H9 (cell line): ENCODE data around the gene ITPKB. TPM values are rescaled to one million over a fixed set of nuclear protein-coding genes. Genes with fewer than 3 reads are reported as not detected.

ENCODE experiments used
- DNase-seq: peaks from one replicate; pipeline ENCODE4 v3.0.0-alpha.2; 2017
- H2AFZ ChIP-seq: one replicate; pipeline ENCODE4 v1.6.1; 2013; ENCODE audit warnings: mild to moderate bottlenecking, low read length, control low read depth, moderate library complexity
- H2AK5ac ChIP-seq: 2 replicates; pipeline ENCODE4 v1.6.1; 2013; ENCODE audit warnings: low read length, control low read depth, mixed read lengths; ENCODE audit not compliant: insufficient read length
- H2BK120ac ChIP-seq: one replicate; pipeline ENCODE4 v1.6.1; 2013; ENCODE audit warnings: low read depth, mild to moderate bottlenecking, low read length, control low read depth, inconsistent platforms; ENCODE audit not compliant: poor library complexity, severe bottlenecking
- H2BK12ac ChIP-seq: 2 replicates; pipeline ENCODE4 v1.6.1; 2013; ENCODE audit warnings: low read length, control low read depth, mixed read lengths, low read depth; ENCODE audit not compliant: insufficient read length
- H2BK15ac ChIP-seq: 2 replicates; pipeline ENCODE4 v1.6.1; 2013; ENCODE audit warnings: low read depth, low read length, control low read depth
- H2BK20ac ChIP-seq: one replicate; pipeline ENCODE4 v1.6.1; 2013; ENCODE audit warnings: low read depth, mild to moderate bottlenecking, low read length, control low read depth, inconsistent platforms; ENCODE audit not compliant: poor library complexity, severe bottlenecking
- H2BK5ac ChIP-seq: 2 replicates; pipeline ENCODE4 v1.6.1; 2013; ENCODE audit warnings: low read length, control low read depth, mixed read lengths; ENCODE audit not compliant: insufficient read length
- H3K14ac ChIP-seq: 2 replicates; pipeline ENCODE4 v1.6.1; 2013; ENCODE audit warnings: low read length, control low read depth; ENCODE audit not compliant: insufficient read depth
- H3K18ac ChIP-seq: 2 replicates; pipeline ENCODE4 v1.6.1; 2013; ENCODE audit warnings: low read depth, mild to moderate bottlenecking, mixed read lengths, low read length, control low read depth; ENCODE audit not compliant: insufficient read length
- H3K23ac ChIP-seq: 2 replicates; pipeline ENCODE4 v1.6.1; 2013; ENCODE audit warnings: low read length, control low read depth, mixed read lengths, low read depth; ENCODE audit not compliant: insufficient read length
- H3K23me2 ChIP-seq: 2 replicates; pipeline ENCODE4 v1.6.1; 2013; ENCODE audit warnings: low read depth, mild to moderate bottlenecking, mixed read lengths, low read length, control low read depth; ENCODE audit not compliant: insufficient read length, poor library complexity, severe bottlenecking
- H3K27ac ChIP-seq: 2 replicates; pipeline ENCODE4 v1.5.1; 2013; ENCODE audit warnings: low read length, control low read depth, mixed read lengths, low read depth; ENCODE audit not compliant: insufficient read length
- H3K27me3 ChIP-seq: 2 replicates; pipeline ENCODE4 v1.6.1; 2013; ENCODE audit warnings: low read length, control low read depth, inconsistent platforms; ENCODE audit not compliant: insufficient read depth
- H3K4ac ChIP-seq: 2 replicates; pipeline ENCODE4 v1.6.1; 2013; ENCODE audit warnings: low read depth, mild to moderate bottlenecking, control low read depth, inconsistent platforms, low read length, moderate library complexity
- H3K4me1 ChIP-seq: 2 replicates; pipeline ENCODE4 v1.6.1; 2013; ENCODE audit warnings: low read length, control low read depth, inconsistent platforms; ENCODE audit not compliant: insufficient read depth
- H3K4me2 ChIP-seq: 2 replicates; pipeline ENCODE4 v1.6.1; 2013; ENCODE audit warnings: low read length, control low read depth, mixed read lengths; ENCODE audit not compliant: insufficient read length, insufficient read depth
- H3K56ac ChIP-seq: 2 replicates; pipeline ENCODE4 v1.6.1; 2013; ENCODE audit warnings: low read depth, mild to moderate bottlenecking, mixed read lengths, low read length, control low read depth; ENCODE audit not compliant: insufficient read length
- H3K79me1 ChIP-seq: 2 replicates; pipeline ENCODE4 v1.6.1; 2013; ENCODE audit warnings: low read depth, mild to moderate bottlenecking, moderate library complexity, low read length, control low read depth, inconsistent platforms; ENCODE audit not compliant: insufficient read depth, poor library complexity, severe bottlenecking
- H3K79me2 ChIP-seq: 2 replicates; pipeline ENCODE4 v1.6.1; 2013; ENCODE audit warnings: low read length, control low read depth, inconsistent platforms; ENCODE audit not compliant: insufficient read depth
- H3K9ac ChIP-seq: 2 replicates; pipeline ENCODE4 v1.6.1; 2013; ENCODE audit warnings: low read length, control low read depth, mixed read lengths; ENCODE audit not compliant: insufficient read length; ENCODE audit errors: extremely low read depth
- H3K9me3 ChIP-seq: one replicate; pipeline ENCODE4 v1.6.1; 2013; ENCODE audit warnings: low read depth, low read length, inconsistent platforms; ENCODE audit not compliant: control insufficient read depth
- H3T11ph ChIP-seq: one replicate; pipeline ENCODE4 v1.6.1; 2013; ENCODE audit warnings: mild to moderate bottlenecking, low read length, control low read depth, inconsistent platforms
- H4K20me1 ChIP-seq: one replicate; pipeline ENCODE4 v1.6.1; 2013; ENCODE audit not compliant: control insufficient read depth, insufficient read length, insufficient read depth
- H4K5ac ChIP-seq: 2 replicates; pipeline ENCODE4 v1.6.1; 2013; ENCODE audit warnings: low read depth, mild to moderate bottlenecking, mixed read lengths, low read length, control low read depth; ENCODE audit not compliant: insufficient read length
- H4K8ac ChIP-seq: replicated peaks from 2 replicates; pipeline ENCODE4 v1.6.1; 2013; ENCODE audit warnings: low read length, control low read depth, mixed read lengths, low read depth; ENCODE audit not compliant: insufficient read length
- H4K91ac ChIP-seq: 2 replicates; pipeline ENCODE4 v1.6.1; 2013; ENCODE audit warnings: low read depth, mild to moderate bottlenecking, moderate library complexity, mixed read lengths, low read length, control low read depth; ENCODE audit not compliant: insufficient read length
- H3K27ac Mint-ChIP-seq, 3 experiments: 2 replicates in 2 of 3; 3 replicates in 1 of 3; pipeline ENCODE4 v1.8.0; 2020 to 2021; ENCODE audit warnings: mixed read lengths in 3 of 3, mild to moderate bottlenecking in 1 of 3, moderate library complexity in 1 of 3
- H3K27me3 Mint-ChIP-seq: 2 replicates; pipeline ENCODE4 v1.8.0; 2021; ENCODE audit warnings: low read depth, mild to moderate bottlenecking, moderate library complexity, mixed read lengths
- H3K36me3 Mint-ChIP-seq, 3 experiments: 2 replicates in 2 of 3; 3 replicates in 1 of 3; pipeline ENCODE4 v1.8.0; 2020 to 2021; ENCODE audit warnings: low read depth in 3 of 3, mixed read lengths in 3 of 3; ENCODE audit not compliant: insufficient read depth in 1 of 3
- H3K4me1 Mint-ChIP-seq, 2 experiments: 2 replicates each; pipeline ENCODE4 v1.8.0; 2020; ENCODE audit warnings: mixed read lengths in 2 of 2
- H3K4me3 Mint-ChIP-seq, 2 experiments: 2 replicates in 1 of 2; 3 replicates in 1 of 2; pipeline ENCODE4 v1.8.0; 2020 to 2021; ENCODE audit warnings: mild to moderate bottlenecking in 2 of 2, mixed read lengths in 2 of 2, moderate library complexity in 1 of 2
- H3K9me3 Mint-ChIP-seq, 2 experiments: 2 replicates in 1 of 2; 3 replicates in 1 of 2; pipeline ENCODE4 v1.8.0; 2020; ENCODE audit warnings: mild to moderate bottlenecking in 2 of 2, mixed read lengths in 2 of 2, moderate library complexity in 1 of 2
- WGBS: extraction: QIAGEN DNeasy Blood & Tissue Kit; methylation state at CpG from one replicate; pipeline ENCODE4 v1.1.7; 2013; ENCODE audit warnings: missing lambda C conversion rate, low lambda C conversion rate, mixed read lengths; ENCODE audit not compliant: insufficient read length; ENCODE audit errors: extremely low coverage; 5-methylcytosine and 5-hydroxymethylcytosine counted together
- total RNA-seq: library from RNA; stranded (reverse); gene quantifications from 2 replicates; pipeline ENCODE4 v1.2.1, GENCODE V29; 2021
- TF ChIP-seq, protein P1 (sequence below): fragments of 200-600 bp; sonication (generic); conservative IDR thresholded peaks from 3 replicates; pipeline ENCODE4 v1.8.0; 2021; ENCODE audit warnings: antibody characterized with exemption, mild to moderate bottlenecking

ITPKB gene
- total RNA-seq, 1 experiment from 2014 or later, result 3.8 TPM

- Histone ChIP-seq H3K56ac (no peak overlapping the region), H2AFZ (no peak overlapping the region), H2BK120ac (no peak overlapping the region), H4K8ac (no peak overlapping the region), H3K4ac (no peak overlapping the region), H3K4me2 (no peak overlapping the region), H2BK15ac (no peak overlapping the region), H3K79me2 (no peaks in the 10 kb centered on the region), H2BK12ac (no peak overlapping the region), H3K18ac (no peak overlapping the region), H2BK5ac (no peak overlapping the region), H3K23ac (no peak overlapping the region), H3K27ac (no peak overlapping the region), H2AK5ac (no peak overlapping the region), H2BK20ac (no peak overlapping the region), H4K91ac (no peak overlapping the region), H3K27me3 (no peaks in the 10 kb centered on the region), H3K14ac (no peak overlapping the region), H4K5ac (no peak overlapping the region), H3K9ac (no peak overlapping the region), H3K4me1 (peaks cover 5% of the 10 kb centered on the region; the same call in 1 of the 2 replicates), H3K79me1 (no peaks in the 10 kb centered on the region), H4K20me1 (no peaks in the 10 kb centered on the region), H3T11ph (no peak overlapping the region), H3K23me2 (no peaks in the 10 kb centered on the region), H3K9me3 (no peaks in the 10 kb centered on the region)
- TF ChIP-seq, protein P1, sequence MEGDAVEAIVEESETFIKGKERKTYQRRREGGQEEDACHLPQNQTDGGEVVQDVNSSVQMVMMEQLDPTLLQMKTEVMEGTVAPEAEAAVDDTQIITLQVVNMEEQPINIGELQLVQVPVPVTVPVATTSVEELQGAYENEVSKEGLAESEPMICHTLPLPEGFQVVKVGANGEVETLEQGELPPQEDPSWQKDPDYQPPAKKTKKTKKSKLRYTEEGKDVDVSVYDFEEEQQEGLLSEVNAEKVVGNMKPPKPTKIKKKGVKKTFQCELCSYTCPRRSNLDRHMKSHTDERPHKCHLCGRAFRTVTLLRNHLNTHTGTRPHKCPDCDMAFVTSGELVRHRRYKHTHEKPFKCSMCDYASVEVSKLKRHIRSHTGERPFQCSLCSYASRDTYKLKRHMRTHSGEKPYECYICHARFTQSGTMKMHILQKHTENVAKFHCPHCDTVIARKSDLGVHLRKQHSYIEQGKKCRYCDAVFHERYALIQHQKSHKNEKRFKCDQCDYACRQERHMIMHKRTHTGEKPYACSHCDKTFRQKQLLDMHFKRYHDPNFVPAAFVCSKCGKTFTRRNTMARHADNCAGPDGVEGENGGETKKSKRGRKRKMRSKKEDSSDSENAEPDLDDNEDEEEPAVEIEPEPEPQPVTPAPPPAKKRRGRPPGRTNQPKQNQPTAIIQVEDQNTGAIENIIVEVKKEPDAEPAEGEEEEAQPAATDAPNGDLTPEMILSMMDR, result no peak
- WGBS, result no CpG with 5 or more reads among the region's 11 CpGs
- peaks cover 0 to 5% of the 10 kb centered on the region in 2 experiments; a peak in 2 of 5 replicates for H3K9me3 Mint-ChIP-seq
- H3K4me3 Mint-ChIP-seq, result no peak overlapping the region
- peaks cover 16 to 18% of the 10 kb centered on the region in 2 experiments for H3K4me1 Mint-ChIP-seq
- no peaks in the 10 kb centered on the region for H3K27me3 Mint-ChIP-seq
- no peak for DNase-seq
- H3K27ac Mint-ChIP-seq, result no peak overlapping the region
- H3K36me3 Mint-ChIP-seq, result peaks cover 0 to 5% (median 0%) of the 10 kb centered on the region in 3 experiments; a peak in 2 of 7 replicates
Observed at GRCh38 chr1:226717256-226717909, 21.7 kb downstream of the ITPKB start.
